OCI-LY7 (cell line): Measurements from ENCODE around the gene C3.
"Not testable (repeated sequence)": the region's sequence is repeated elsewhere in the genome, so short reads cannot be mapped to it uniquely, and the experiment has no call there.

Source experiments
- CTCF ChIP-seq: fragments of 200-600 bp; sonication (generic); conservative IDR thresholded peaks from 2 replicates; pipeline ENCODE4 v1.5.1; 2014; ENCODE audit warnings: mild to moderate bottlenecking, antibody characterized with exemption, low read length, moderate library complexity, mixed read lengths
- EZH2phosphoT487 ChIP-seq: fragments of 200-600 bp; sonication (generic); IDR thresholded peaks from 2 replicates; pipeline ENCODE4 v1.6.1; 2018; ENCODE audit warnings: low read depth, borderline replicate concordance, mild to moderate bottlenecking, mixed run types, antibody characterized with exemption, low read length, moderate library complexity, mixed read lengths

- TF ChIP-seq CTCF, EZH2phosphoT487: not testable (repeated sequence)
These were observed 11.5 kb downstream of the C3 start for GRCh38 chr19:6708913-6709312.
